Uterine smooth muscle cell (primary cell): ENCODE results near the gene GPNMB. TPM values are rescaled to one million over a fixed set of nuclear protein-coding genes. Genes with fewer than 3 reads are reported as not detected.

Experiments
- total RNA-seq: library from RNA; depleted of rRNA; stranded (reverse); fragments of >200 nt; gene quantifications from 2 replicates; pipeline ENCODE4 v1.2.3, GENCODE V29; 2014

GPNMB gene
- total RNA-seq, result 145 and 280 TPM in 2 replicates

GRCh38 chr7:23246555-23246954 lies at the start of gene GPNMB:
GPNMB (plus strand) TSS chr7:23246775; CDS start chr7:23246858, 83 bp downstream.

GRCh38 chr7:23298885-23299769 lies 52.6 kb downstream of the GPNMB start, which contains the start of gene MALSU1:
MALSU1 (plus strand) TSS chr7:23299339; CDS start chr7:23299353, 14 bp downstream.

Other genes starting within 250 kb of the GPNMB start
- 92.2 and 105 TPM in 2 replicates for gene HYCC1, start 232.6 kb upstream of the GPNMB start, total RNA-seq
- 40.5 and 41.6 TPM in 2 replicates for gene KLHL7, start 141.0 kb upstream of the GPNMB start, total RNA-seq
- gene NUP42, start 64.7 kb upstream of the GPNMB start, total RNA-seq, result 30.5 and 30.7 TPM in 2 replicates
- gene MALSU1, start 52.6 kb downstream of the GPNMB start, total RNA-seq, result 67.1 and 83.8 TPM in 2 replicates
- gene IGF2BP3, start 223.7 kb downstream of the GPNMB start, total RNA-seq, result 3.1 and 3.5 TPM in 2 replicates